ENCODE data around the gene LTB.

LTB gene

DNA sequence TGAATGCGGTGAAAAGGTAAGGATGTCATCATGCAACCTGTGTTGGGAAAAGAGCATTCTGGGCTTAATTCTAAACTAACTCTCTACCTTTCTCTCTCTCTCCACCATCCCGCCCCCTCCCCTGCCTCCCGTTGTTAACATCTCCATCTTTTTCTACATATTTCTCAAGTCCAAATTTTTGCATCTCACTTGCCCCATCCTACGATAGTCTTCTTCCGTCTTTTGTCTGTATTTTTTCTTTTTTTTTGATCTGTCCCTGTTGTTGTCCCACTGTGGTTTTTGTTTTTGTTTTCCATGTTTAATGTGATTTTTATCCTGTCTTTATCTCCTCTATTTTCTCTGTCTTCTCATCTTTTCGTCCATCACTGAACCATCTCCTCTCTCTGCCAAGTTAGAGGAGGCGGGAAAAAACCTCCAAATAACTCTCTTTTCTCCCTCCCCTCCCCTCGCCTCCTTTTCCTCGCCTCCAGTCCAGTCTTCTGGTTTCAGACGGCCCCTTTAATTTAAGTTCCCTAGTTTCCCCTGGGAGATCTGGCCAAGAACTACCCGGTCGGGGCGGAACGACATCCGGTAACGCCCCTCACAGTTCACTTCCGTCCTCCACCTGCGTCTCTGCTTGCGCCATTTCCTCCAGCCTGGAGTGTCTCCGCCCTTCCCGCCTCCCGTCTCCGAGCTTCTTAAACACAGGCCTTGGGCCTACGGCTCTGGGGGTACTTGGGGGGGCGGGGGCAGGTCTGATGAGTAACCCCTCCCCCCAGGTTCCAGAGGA, 35.1 kb downstream of the LTB start, which contains the start of gene NFKBIL1 (continued):
- TF ChIP-seq, protein P1, sequence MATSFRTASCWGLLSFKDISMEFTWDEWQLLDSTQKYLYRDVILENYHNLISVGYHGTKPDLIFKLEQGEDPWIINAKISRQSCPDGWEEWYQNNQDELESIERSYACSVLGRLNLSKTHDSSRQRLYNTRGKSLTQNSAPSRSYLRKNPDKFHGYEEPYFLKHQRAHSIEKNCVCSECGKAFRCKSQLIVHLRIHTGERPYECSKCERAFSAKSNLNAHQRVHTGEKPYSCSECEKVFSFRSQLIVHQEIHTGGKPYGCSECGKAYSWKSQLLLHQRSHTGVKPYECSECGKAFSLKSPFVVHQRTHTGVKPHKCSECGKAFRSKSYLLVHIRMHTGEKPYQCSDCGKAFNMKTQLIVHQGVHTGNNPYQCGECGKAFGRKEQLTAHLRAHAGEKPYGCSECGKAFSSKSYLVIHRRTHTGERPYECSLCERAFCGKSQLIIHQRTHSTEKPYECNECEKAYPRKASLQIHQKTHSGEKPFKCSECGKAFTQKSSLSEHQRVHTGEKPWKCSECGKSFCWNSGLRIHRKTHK (tag by site-specific recombination; IDR thresholded peaks at IDR 0.05), result no peak

DNA sequence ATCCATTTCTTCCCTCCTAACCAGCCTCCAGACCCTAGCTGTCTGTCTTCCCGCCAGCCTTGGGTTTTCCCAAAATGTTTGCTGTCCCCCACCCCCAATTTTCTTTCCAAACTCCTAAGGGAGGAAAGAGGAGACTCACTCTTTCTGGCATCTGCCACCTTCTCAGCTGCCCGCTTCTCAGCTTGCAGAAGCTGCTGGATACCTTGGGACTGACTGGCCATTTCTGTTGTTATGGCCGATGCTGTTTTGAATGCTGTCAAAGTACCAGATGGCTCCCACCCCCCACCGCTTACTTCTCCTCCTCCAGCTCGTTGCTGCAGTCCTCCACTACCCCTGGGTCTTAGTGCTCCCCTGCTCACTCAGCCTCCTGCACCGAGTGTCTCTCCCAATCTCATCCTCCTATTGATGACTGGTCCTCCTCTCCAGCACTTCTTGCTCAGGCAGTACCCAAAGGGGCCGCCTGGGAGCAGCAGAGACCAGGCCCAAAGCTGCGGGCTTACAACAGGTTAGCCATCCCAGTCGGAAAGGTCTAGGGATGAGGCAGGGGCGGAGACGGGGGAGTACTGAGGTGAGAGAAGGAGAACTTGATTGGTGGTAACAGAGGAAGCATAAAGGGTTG, 35.8 kb downstream of the LTB start, which contains the start of gene ATP6V1G2:
ATP6V1G2 (minus strand) TSS at position 270 of the 619 bp plus-strand sequence; CDS start at position 221, 49 bp downstream.
- peaks cover 2% of the 10 kb centered on the region; the same call in 1 of the 2 replicates for H3K4me1 ChIP-seq (ENCODE audit: control insufficient read depth, insufficient read depth, low read length)
- peak within 1 kb of the TSS; percentile 50 for H3K27ac ChIP-seq (ENCODE audit: extremely low read depth, low read depth, low read length)
- POLR2A ChIA-PET, result interaction anchor here (0.6 to 3.1 kb wide), 24 partner anchors 9 to 316 kb away, joined by 3 to 20 read pairs (median 4); partner anchors contain the start of genes ABHD16A, BAG6, C6orf47 and GPANK1
- H3K9me3 ChIP-seq (ENCODE audit: control insufficient read depth, insufficient read depth, low read depth, low read length), result no peaks in the 10 kb centered on the region
- CTCF ChIA-PET, result interaction anchor here (0.5 to 13.9 kb wide), 34 partner anchors 10 to 696 kb away, joined by 3 to 431 read pairs (median 4); partner anchors contain the start of genes APOM, BAG6, HSPA1B and LST1
- H3K36me3 ChIP-seq (ENCODE audit: control insufficient read depth in 2 of 2, insufficient read depth in 1 of 2, low read length in 2 of 2), result peaks cover 18 to 34% of the 10 kb centered on the region in 2 experiments; a peak in 2 of 3 replicates
- H3K4me3 ChIP-seq (ENCODE audit: low read depth, low read length), result peak within 1 kb of the TSS; percentile 47
- TF ChIP-seq KLF8 (tag by site-specific recombination; IDR thresholded peaks at IDR 0.05), result no peak; the same call in 1 of the 2 replicates
- no peak for TF ChIP-seq ZNF23 (tag by site-specific recombination; IDR thresholded peaks at IDR 0.05; ENCODE audit: borderline replicate concordance)
- TF ChIP-seq HOXC10 (CRISPR knock-in tag; IDR thresholded peaks at IDR 0.05), result no peak
- TF ChIP-seq HOXD13 (CRISPR knock-in tag; IDR thresholded peaks at IDR 0.05; ENCODE audit: borderline replicate concordance), result no peak
- TF ChIP-seq GFI1B (tag by site-specific recombination; IDR thresholded peaks at IDR 0.05), result no peak
- TF ChIP-seq, protein P2, sequence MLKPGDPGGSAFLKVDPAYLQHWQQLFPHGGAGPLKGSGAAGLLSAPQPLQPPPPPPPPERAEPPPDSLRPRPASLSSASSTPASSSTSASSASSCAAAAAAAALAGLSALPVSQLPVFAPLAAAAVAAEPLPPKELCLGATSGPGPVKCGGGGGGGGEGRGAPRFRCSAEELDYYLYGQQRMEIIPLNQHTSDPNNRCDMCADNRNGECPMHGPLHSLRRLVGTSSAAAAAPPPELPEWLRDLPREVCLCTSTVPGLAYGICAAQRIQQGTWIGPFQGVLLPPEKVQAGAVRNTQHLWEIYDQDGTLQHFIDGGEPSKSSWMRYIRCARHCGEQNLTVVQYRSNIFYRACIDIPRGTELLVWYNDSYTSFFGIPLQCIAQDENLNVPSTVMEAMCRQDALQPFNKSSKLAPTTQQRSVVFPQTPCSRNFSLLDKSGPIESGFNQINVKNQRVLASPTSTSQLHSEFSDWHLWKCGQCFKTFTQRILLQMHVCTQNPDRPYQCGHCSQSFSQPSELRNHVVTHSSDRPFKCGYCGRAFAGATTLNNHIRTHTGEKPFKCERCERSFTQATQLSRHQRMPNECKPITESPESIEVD (tag by site-specific recombination; IDR thresholded peaks at IDR 0.05), result no peak
- TF ChIP-seq ZNF350 (tag by site-specific recombination; IDR thresholded peaks at IDR 0.05), result no peak
- no peak; the same call in 1 of the 2 replicates for TF ChIP-seq ZNF629 (tag by site-specific recombination; IDR thresholded peaks at IDR 0.05)
- peak; percentile 99 for TF ChIP-seq IKZF3 (tag by site-specific recombination; IDR thresholded peaks at IDR 0.05)
- no peak for TF ChIP-seq ZNF114 (tag by site-specific recombination; IDR thresholded peaks at IDR 0.05)
- TF ChIP-seq TRIM28 (IDR thresholded peaks at IDR 0.05; ENCODE audit: borderline replicate concordance, low read length), result peak; percentile 81; the same call in 1 of the 2 replicates
- no peak for TF ChIP-seq ZNF558 (tag by site-specific recombination; IDR thresholded peaks at IDR 0.05)
- no peak for TF ChIP-seq ZFP41 (tag by site-specific recombination; IDR thresholded peaks at IDR 0.05; ENCODE audit: borderline replicate concordance)
- TF ChIP-seq, protein P3, sequence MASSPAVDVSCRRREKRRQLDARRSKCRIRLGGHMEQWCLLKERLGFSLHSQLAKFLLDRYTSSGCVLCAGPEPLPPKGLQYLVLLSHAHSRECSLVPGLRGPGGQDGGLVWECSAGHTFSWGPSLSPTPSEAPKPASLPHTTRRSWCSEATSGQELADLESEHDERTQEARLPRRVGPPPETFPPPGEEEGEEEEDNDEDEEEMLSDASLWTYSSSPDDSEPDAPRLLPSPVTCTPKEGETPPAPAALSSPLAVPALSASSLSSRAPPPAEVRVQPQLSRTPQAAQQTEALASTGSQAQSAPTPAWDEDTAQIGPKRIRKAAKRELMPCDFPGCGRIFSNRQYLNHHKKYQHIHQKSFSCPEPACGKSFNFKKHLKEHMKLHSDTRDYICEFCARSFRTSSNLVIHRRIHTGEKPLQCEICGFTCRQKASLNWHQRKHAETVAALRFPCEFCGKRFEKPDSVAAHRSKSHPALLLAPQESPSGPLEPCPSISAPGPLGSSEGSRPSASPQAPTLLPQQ (tag by site-specific recombination; IDR thresholded peaks at IDR 0.05), result peak; percentile 10; the same call in 1 of the 2 replicates
- TF ChIP-seq, protein P4, sequence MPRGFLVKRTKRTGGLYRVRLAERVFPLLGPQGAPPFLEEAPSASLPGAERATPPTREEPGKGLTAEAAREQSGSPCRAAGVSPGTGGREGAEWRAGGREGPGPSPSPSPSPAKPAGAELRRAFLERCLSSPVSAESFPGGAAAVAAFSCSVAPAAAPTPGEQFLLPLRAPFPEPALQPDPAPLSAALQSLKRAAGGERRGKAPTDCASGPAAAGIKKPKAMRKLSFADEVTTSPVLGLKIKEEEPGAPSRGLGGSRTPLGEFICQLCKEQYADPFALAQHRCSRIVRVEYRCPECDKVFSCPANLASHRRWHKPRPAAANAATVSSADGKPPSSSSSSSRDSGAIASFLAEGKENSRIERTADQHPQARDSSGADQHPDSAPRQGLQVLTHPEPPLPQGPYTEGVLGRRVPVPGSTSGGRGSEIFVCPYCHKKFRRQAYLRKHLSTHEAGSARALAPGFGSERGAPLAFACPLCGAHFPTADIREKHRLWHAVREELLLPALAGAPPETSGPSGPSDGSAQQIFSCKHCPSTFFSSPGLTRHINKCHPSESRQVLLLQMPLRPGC (tag by site-specific recombination; IDR thresholded peaks at IDR 0.05), result no peak
- peak; percentile 100 for TF ChIP-seq SCRT2 (tag by site-specific recombination; IDR thresholded peaks at IDR 0.05)
- peak; percentile 99 for TF ChIP-seq SCRT1 (tag by site-specific recombination; IDR thresholded peaks at IDR 0.05; ENCODE audit: borderline replicate concordance)
- TF ChIP-seq, protein P5, sequence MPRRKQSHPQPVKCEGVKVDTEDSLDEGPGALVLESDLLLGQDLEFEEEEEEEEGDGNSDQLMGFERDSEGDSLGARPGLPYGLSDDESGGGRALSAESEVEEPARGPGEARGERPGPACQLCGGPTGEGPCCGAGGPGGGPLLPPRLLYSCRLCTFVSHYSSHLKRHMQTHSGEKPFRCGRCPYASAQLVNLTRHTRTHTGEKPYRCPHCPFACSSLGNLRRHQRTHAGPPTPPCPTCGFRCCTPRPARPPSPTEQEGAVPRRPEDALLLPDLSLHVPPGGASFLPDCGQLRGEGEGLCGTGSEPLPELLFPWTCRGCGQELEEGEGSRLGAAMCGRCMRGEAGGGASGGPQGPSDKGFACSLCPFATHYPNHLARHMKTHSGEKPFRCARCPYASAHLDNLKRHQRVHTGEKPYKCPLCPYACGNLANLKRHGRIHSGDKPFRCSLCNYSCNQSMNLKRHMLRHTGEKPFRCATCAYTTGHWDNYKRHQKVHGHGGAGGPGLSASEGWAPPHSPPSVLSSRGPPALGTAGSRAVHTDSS (tag by site-specific recombination; IDR thresholded peaks at IDR 0.05), result no peak
- TF ChIP-seq ZNF423 (tag by site-specific recombination; IDR thresholded peaks at IDR 0.05), result no peak
- no peak for TF ChIP-seq ZNF830 (tag by site-specific recombination; IDR thresholded peaks at IDR 0.05; ENCODE audit: low read depth)
- no peak for TF ChIP-seq ZNF112 (tag by site-specific recombination; IDR thresholded peaks at IDR 0.05)
- TF ChIP-seq, protein P6, sequence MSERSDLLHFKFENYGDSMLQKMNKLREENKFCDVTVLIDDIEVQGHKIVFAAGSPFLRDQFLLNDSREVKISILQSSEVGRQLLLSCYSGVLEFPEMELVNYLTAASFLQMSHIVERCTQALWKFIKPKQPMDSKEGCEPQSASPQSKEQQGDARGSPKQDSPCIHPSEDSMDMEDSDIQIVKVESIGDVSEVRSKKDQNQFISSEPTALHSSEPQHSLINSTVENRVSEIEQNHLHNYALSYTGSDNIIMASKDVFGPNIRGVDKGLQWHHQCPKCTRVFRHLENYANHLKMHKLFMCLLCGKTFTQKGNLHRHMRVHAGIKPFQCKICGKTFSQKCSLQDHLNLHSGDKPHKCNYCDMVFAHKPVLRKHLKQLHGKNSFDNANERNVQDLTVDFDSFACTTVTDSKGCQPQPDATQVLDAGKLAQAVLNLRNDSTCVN (tag by site-specific recombination; optimal IDR thresholded peaks at IDR 0.05), result no peak

Measured in HEK293 (cell line).